Type B pancreatic cell (in vitro differentiated cells): ENCODE data around the gene GNPTAB. TPM values are rescaled to one million over a fixed set of nuclear protein-coding genes. Genes with fewer than 3 reads are reported as not detected.
"Not testable (repeated sequence)": the region's sequence is repeated elsewhere in the genome, so short reads cannot be mapped to it uniquely, and the experiment has no call there.

ENCODE experiments used
- DNase-seq: peaks from one replicate; pipeline ENCODE4 v3.0.0; 2021; ENCODE audit warnings: mixed read lengths; ENCODE audit not compliant: unreplicated experiment; ENCODE audit errors: extremely low spot score
- H3K27ac Mint-ChIP-seq: 2 replicates; pipeline ENCODE4 v1.8.0; 2021; ENCODE audit warnings: mild to moderate bottlenecking, mixed read lengths
- H3K27me3 Mint-ChIP-seq: 2 replicates; pipeline ENCODE4 v1.8.0; 2021; ENCODE audit warnings: mixed read lengths
- H3K36me3 Mint-ChIP-seq: 2 replicates; pipeline ENCODE4 v1.8.0; 2021; ENCODE audit warnings: mixed read lengths
- H3K4me1 Mint-ChIP-seq: one replicate; pipeline ENCODE4 v1.8.0; 2021; ENCODE audit warnings: mixed read lengths; ENCODE audit not compliant: unreplicated experiment
- H3K4me3 Mint-ChIP-seq: 2 replicates; pipeline ENCODE4 v1.8.0; 2021; ENCODE audit warnings: mild to moderate bottlenecking, mixed read lengths
- H3K9me3 Mint-ChIP-seq: 2 replicates; pipeline ENCODE4 v1.8.0; 2021; ENCODE audit warnings: mixed read lengths
- CTCF ChIP-seq: fragments of 200-600 bp; sonication (generic); conservative IDR thresholded peaks from 2 replicates; pipeline ENCODE4 v1.5.0; 2021; ENCODE audit warnings: antibody characterized with exemption, mild to moderate bottlenecking
- total RNA-seq: library from RNA; stranded (reverse); gene quantifications from 2 replicates; pipeline ENCODE4 v1.2.1, GENCODE V29; 2021; ENCODE audit warnings: low replicate concordance

Gene GNPTAB
- total RNA-seq, 1 donor from 2014 or later, result 29.4 TPM

- Mint-ChIP-seq H3K4me1 (no peaks in the 10 kb centered on the region), H3K27ac (no peak within 1 kb of the TSS), H3K36me3 (peaks cover 19% of the 10 kb centered on the region), H3K4me3 (no peak within 1 kb of the TSS), H3K27me3 (no peaks in the 10 kb centered on the region), H3K9me3 (no peaks in the 10 kb centered on the region)
- TF ChIP-seq CTCF, result no peak
- DNase-seq, result no peak
Observed at GRCh38 chr12:101738920-101739665, 91.7 kb downstream of the GNPTAB start, which contains the start of gene SYCP3. Gene SYCP3 (minus strand): TSS chr12:101739462. CDS start chr12:101737935, 1,527 bp downstream.

- H3K4me1 Mint-ChIP-seq, result no peaks in the 10 kb centered on the region
- H3K27ac Mint-ChIP-seq, result no peak overlapping the region
- no peaks in the 10 kb centered on the region for H3K9me3 Mint-ChIP-seq
- no peak for DNase-seq
- no peak for TF ChIP-seq CTCF
- H3K27me3 Mint-ChIP-seq, result no peaks in the 10 kb centered on the region
- no peak overlapping the region for H3K4me3 Mint-ChIP-seq
- H3K36me3 Mint-ChIP-seq, result peaks cover 18% of the 10 kb centered on the region
Observed at GRCh38 chr12:101737476-101737875, 93.3 kb downstream of the GNPTAB start.

- H3K27me3 Mint-ChIP-seq, DNase-seq, H3K4me3 Mint-ChIP-seq, H3K4me1 Mint-ChIP-seq, H3K27ac Mint-ChIP-seq, H3K9me3 Mint-ChIP-seq: not testable (repeated sequence)
- H3K36me3 Mint-ChIP-seq, result peaks cover 23% of the 10 kb centered on the region
Observed at GRCh38 chr12:101734482-101734881, 96.3 kb downstream of the GNPTAB start.

GRCh38 chr12:101733166-101733565 is 97.6 kb downstream of the GNPTAB start:
- no peak overlapping the region for H3K27ac Mint-ChIP-seq
- H3K9me3 Mint-ChIP-seq, result no peaks in the 10 kb centered on the region
- H3K27me3 Mint-ChIP-seq, result no peaks in the 10 kb centered on the region
- no peak for TF ChIP-seq CTCF
- H3K36me3 Mint-ChIP-seq, result peaks cover 23% of the 10 kb centered on the region
- no peaks in the 10 kb centered on the region for H3K4me1 Mint-ChIP-seq
- DNase-seq, result no peak
- no peak overlapping the region for H3K4me3 Mint-ChIP-seq

GRCh38 chr12:101732318-101732717 is 98.4 kb downstream of the GNPTAB start:
- Mint-ChIP-seq H3K36me3 (peaks cover 19% of the 10 kb centered on the region), H3K9me3 (no peaks in the 10 kb centered on the region), H3K4me1 (no peaks in the 10 kb centered on the region), H3K4me3 (no peak overlapping the region), H3K27me3 (no peaks in the 10 kb centered on the region), H3K27ac (no peak overlapping the region)
- no peak for DNase-seq
- no peak for TF ChIP-seq CTCF

GRCh38 chr12:101729842-101730241 is 100.9 kb downstream of the GNPTAB start:
- Mint-ChIP-seq H3K36me3 (peaks cover 24% of the 10 kb centered on the region), H3K27me3 (no peaks in the 10 kb centered on the region), H3K9me3 (no peaks in the 10 kb centered on the region), H3K4me1 (no peaks in the 10 kb centered on the region), H3K4me3 (no peak overlapping the region), H3K27ac (no peak overlapping the region)
- no peak for DNase-seq
- TF ChIP-seq CTCF, result no peak
